GM08714 (cell line): ENCODE results near the gene IARS2.
"Not testable (repeated sequence)": the region's sequence is repeated elsewhere in the genome, so short reads cannot be mapped to it uniquely, and the experiment has no call there.

Experiments
- H3K4me3 ChIP-seq: fragments of 200-500 bp; sonication (Bioruptor generic); 2 replicates; pipeline ENCODE4 v1.5.1; 2014; ENCODE audit warnings: mild to moderate bottlenecking, low read length, inconsistent platforms
- ZNF274 ChIP-seq: IDR thresholded peaks from 2 replicates; pipeline ENCODE4 v1.6.1; 2012; ENCODE audit warnings: mild to moderate bottlenecking, low read depth, low read length

Gene IARS2

GRCh38 chr1:220094016-220094911, at the start of gene IARS2:
Gene IARS2 (plus strand): TSS chr1:220094132. CDS start chr1:220094217, 85 bp downstream.
- H3K4me3 ChIP-seq: peak within 1 kb of the TSS; percentile 83
- no peak for TF ChIP-seq ZNF274

GRCh38 chr1:220044678-220045355, 49.1 kb upstream of the IARS2 start:
- H3K4me3 ChIP-seq: peak overlapping the region; percentile 80
- TF ChIP-seq ZNF274: no peak

GRCh38 chr1:220045356-220046051, 48.4 kb upstream of the IARS2 start:
- no peak for TF ChIP-seq ZNF274

GRCh38 chr1:220046052-220046930, 47.6 kb upstream of the IARS2 start, which contains the start of gene EPRS1:
Gene EPRS1 (minus strand): TSS chr1:220046505. CDS start chr1:220046388, 117 bp downstream.
- no peak for TF ChIP-seq ZNF274

More at GRCh38 chr1:220045356-220046051, 48.4 kb upstream of the IARS2 start:
- peak overlapping the region; percentile 80 for H3K4me3 ChIP-seq

GRCh38 chr1:220056374-220056773, 37.6 kb upstream of the IARS2 start:
- no peak overlapping the region for H3K4me3 ChIP-seq
- no peak for TF ChIP-seq ZNF274

More at GRCh38 chr1:220046052-220046930, 47.6 kb upstream of the IARS2 start, which contains the start of gene EPRS1:
- peak within 1 kb of the TSS; percentile 80 for H3K4me3 ChIP-seq

- no peak for TF ChIP-seq ZNF274
- no peak overlapping the region for H3K4me3 ChIP-seq
These were observed 33.1 kb upstream of the IARS2 start for GRCh38 chr1:220060876-220061275.

GRCh38 chr1:220062629-220063028, 31.3 kb upstream of the IARS2 start:
- no peak overlapping the region for H3K4me3 ChIP-seq
- TF ChIP-seq ZNF274: no peak

GRCh38 chr1:220067269-220068204, 26.4 kb upstream of the IARS2 start:
- no peak overlapping the region for H3K4me3 ChIP-seq
- no peak for TF ChIP-seq ZNF274

- TF ChIP-seq ZNF274: no peak
- H3K4me3 ChIP-seq: no peak overlapping the region
These were observed 16.8 kb upstream of the IARS2 start for GRCh38 chr1:220076861-220077762.

- no peak for TF ChIP-seq ZNF274
- H3K4me3 ChIP-seq: no peak overlapping the region
These were observed 16.0 kb upstream of the IARS2 start for GRCh38 chr1:220077887-220078286.

- no peak overlapping the region for H3K4me3 ChIP-seq
- TF ChIP-seq ZNF274: no peak
These were observed 9.5 kb upstream of the IARS2 start for GRCh38 chr1:220084460-220084859.

- H3K4me3 ChIP-seq: not testable (repeated sequence)
These were observed 7.7 kb upstream of the IARS2 start for GRCh38 chr1:220086261-220086686.
